Fibroblast of gingiva (primary cell): ENCODE measurements around the gene LDLRAP1.
A peak's percentile ranks its signal among the peaks of the same experiment; 100 is the strongest.

ENCODE experiments used
- DNase-seq: peaks from one replicate; pipeline ENCODE4 v3.0.0-alpha.2; 2011; ENCODE audit warnings: low read depth

LDLRAP1 gene

DNA sequence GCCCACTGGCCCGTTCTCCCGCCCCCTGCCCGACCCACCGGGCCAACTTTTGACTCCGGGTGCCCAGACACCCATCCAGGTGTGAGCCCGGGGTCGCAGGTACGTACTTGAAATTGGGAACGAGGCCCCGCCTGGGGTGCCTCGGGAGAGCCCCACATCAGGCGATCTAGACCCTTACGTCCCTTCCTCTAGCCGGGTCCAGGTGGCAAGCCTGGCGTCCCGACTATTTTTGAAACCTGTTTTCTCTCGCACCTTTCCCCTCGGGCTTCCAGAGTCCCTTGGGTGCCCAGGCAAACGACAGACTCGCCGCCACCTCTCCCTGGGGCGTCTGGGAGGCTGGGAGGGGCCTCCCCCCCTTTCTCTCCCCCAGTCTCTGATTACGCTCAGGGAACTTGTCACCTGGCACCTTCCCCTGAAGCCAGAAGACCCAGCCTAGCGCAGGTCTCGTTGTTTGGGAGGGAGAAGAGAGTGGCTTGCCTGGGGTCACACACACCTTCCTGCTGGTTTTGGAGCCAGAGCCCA is 898 bp downstream of the LDLRAP1 start:
- no peak for DNase-seq

DNA sequence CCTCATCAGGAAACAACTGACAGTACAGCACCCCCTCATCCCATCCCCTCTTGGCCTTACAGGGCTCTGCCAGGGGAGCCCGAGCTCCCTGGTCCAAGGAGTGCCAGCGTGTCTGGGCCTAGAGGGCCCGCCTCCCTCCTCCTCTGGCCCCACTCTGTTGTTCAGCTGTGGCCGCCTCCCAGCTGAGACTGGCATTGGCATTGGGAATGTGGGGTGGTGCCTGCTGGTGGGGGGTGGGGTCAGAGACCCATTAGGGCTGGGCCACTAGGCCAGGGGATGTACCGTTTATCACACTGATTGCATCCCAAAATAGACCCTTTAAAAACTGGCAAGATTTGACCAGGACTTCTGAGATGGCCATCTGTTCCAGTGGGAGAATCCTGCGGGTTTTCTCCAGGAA is 1.4 kb downstream of the LDLRAP1 start:
- peak; percentile 59 for DNase-seq

DNA sequence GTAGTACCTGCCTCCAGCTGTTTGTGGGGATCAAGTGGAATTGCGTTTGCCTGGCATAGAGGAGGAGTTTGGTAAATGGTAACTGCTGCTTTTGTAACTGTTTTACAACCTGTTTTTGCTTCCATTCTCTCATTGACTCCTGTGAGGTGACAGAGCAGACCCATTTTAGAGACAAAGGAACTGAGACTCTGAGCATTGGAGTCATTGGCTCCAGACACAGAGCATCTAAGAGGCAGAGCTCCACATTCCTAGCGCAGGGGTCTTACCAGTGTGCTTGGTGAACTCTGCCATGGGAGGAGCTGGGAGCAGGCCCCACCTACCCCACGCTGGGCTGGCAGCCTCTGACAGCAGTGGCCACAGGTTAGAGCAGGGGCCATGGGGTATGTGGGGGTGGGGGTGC is 2.4 kb downstream of the LDLRAP1 start:
- no peak for DNase-seq

DNA sequence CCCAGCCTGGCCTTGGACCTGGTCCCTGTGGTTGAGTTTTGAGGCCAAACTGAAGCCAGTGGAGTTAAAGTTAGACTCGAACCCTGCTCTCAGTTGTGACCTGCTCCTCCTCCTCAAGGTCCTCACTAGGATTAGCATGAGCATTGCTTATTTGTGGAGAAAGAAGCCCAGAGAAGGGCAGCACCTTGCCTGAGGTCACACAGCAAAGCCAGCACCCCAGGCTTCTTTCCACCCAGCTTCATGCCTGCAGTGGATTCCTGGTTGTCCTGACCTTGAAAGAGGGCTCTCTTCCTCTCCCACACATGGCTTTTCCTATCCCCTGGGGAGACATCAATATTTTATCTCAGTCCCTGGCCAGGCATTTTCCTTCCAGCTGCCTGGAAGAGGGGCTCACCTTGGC is 2.8 kb downstream of the LDLRAP1 start:
- no peak for DNase-seq

DNA sequence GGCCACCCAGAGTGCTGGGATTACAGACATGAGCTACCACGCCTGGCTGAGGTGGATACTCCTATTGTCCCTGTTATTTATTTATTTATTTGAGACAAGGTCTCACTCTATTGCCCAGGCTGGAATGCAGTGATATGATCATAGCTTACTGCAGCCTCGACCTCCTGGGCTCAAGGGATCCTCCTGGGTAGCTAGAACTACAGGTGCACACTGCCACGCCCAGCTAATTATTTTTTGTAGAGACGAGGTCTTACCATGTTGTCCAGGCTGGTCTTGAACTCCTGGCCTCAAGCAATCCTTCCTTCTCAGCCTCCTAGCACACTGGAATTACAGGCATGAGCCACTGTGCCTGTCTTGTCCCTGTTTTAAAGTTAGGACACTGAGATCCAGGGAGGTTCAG is 5.2 kb downstream of the LDLRAP1 start:
- no peak for DNase-seq

DNA sequence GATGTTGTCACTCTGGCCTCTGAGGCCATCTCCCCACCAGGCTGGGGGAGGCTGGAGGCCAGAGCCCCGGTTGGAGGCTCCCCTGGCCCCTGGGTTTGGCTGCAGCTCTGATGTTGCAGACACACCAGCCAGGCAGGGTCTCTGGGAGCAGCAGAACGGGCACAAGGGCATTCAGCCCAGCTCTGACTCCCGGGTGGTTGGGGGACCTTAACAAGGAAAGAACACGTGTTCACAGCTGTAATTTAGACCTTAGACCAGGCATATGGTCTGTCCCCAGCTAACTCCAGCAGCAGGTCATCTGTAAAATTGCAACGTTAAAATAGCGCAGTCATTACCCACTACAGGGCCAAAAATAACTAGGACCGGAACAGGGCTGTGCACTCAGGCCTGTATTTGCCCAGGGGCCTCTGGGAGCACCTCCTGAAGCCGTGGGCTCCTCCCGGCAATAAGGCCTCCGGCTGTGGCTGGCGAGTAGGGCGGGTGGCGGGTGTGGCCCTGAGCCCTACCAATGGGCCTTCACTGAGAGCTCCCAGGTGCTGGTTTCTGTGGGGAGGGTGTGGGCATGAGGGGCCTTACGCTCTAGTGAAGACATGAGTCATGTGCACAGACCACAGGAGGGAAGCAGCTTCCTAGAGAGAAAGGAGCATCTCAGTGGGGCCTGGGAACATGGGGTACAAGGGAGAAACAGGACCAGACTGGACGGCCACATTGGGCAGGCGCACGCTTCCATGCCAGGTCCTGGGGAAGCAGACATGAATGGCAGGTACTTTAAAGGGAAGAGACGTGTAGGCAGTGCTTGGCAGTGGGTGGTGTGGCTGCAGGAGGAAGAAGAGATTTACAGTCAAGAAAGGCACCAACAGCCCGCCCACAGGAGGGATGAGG is 6.1 kb downstream of the LDLRAP1 start:
- DNase-seq = no peak

DNA sequence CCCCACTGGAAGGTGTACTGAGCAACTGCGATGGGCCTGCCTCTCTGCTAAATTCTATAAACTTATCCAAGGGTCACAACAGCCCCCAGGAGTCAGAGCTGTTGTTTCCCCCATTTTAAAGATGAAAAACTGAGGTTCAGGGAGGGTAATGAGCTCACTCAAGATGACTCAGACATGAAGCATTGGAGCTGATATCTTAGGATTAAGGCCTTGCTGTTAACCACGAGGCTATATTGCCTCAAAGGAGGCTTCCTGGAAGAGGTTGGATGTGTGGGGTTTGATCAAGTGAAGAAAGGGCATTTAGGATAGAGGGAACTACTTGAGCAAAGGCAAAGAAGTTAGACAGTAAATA is 6.7 kb downstream of the LDLRAP1 start:
- DNase-seq = no peak

DNA sequence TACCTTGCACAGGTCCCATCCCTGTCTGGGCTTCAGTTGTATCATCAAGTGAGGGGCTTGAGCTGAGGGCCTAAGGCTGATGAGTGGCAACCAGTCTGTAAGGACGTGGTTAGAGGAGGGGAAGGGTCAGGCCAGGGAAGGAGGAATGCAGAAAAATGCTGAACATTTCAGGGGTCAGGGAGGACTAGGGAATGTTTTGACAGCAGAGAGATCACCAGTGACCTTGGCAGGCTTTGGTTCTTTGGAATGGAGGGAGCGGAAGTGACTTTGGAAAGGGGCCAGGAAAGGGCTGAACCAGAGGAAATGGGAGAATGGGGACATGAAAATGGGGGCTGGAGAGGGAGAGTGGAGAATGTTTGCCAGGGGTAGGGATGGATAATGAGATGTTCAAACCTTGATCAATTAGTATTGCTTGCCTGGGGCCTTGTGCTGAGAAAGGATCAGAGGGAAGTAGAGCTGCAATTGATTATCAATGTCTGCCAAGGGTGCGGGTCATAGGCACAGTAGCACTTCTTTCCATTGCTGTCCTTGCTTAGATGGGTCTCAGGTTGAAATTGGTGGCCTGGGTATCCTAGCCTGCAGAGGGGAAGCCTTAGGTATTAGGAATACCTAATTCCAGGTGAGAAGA is 7.4 kb downstream of the LDLRAP1 start:
- DNase-seq = peak; percentile 30

DNA sequence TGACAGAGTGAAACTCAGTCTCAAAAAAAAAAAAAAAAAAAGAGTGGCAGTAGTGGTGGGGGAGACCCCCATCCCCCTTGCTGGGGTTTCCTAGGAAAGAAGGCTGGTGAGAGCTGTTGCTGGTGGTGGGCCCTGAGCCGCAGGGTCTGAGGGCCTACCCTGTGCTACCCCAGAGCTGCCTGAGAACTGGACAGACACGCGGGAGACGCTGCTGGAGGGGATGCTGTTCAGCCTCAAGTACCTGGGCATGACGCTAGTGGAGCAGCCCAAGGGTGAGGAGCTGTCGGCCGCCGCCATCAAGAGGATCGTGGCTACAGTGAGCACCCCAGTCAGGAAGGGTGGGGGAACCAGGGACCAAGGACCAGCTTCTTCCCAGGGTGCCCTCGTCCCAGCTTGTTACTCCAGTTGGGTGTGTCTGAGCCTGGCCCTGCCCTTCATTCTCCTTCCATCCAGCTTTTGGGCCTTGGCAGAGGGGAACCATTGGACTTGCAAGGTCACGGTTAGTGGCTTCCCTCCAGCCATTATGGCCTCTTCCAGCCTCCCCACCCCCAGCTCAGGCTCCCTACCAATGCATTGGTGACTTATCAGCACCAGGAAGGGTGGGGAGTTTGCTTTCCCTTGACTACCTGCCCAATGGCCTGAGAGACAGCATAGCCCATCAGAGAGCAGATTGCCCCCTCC is 10.5 kb downstream of the LDLRAP1 start:
- DNase-seq = no peak

DNA sequence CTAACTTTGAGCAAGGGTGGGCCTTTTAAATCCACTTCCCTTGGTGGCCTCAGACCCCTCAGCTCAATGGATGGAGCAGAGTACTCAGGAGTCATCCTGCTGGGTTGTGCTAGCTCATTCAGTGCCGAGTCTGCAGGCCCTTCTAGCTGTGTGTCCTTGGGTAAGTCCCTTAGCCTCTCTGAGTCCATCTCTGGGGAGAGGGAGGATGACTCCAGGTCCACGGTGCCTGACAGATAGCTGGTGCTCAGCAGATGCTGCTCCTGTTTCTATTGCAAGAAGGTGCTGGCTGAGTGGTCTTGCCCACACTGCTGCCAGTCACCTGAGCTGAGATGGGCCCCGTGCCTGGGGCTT is 11.0 kb downstream of the LDLRAP1 start:
- no peak for DNase-seq

DNA sequence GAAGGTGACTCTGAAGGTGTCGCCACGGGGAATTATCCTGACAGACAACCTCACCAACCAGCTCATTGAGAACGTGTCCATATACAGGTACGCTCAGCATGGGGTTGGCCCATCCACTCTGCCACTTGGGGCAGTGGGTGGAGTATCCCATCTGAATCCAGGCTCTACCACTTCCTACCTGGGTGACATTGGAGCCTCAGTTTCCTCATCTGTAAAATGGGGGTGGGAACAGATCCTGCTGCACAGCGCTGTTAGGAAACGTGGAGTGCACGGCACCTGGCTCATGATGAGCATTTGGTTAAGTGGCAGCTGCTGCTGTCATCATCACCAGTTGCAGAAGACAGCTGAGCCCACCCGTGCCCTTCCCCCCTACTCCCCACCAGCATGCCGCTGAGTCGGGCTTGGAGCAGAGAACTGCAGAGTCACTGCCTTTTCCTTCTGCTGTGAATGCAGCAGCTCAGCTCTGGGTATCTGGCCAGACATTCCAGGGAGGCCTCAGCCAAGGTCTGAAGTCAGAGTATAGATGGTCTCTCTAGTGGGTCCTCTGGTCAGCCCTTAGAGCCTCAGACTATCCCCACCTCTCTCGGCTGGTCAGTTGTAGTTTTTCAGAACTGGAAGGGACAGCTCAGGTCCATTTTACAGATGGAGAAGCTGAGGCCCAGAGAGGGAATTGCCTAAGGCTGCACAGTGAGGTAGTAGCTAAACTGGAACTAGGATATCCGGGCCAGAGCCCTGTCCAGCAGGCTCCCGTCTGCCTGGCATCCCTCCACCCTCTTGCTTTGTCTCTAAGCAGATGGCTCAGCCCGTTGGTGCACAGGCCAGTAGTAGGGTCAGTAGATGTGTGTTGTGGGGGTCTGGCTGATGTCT is 11.7 kb downstream of the LDLRAP1 start:
- DNase-seq = no peak

DNA sequence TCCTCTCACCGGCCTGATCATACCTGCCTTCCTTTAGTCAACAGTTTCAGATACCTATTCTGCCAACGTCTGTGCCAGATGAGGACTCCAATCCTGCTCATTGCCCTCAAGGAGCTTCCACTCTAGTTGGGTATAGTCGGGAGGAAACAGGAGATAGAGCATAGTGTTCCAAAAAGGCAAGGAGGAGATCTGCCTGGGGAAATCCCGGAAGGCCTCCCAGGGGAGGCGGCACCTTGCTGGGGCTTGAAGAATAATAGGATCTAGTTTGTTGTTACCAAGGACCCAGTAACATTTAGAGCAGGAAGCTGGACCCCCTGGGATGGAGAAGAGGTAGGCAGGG is 12.3 kb downstream of the LDLRAP1 start:
- no peak for DNase-seq

DNA sequence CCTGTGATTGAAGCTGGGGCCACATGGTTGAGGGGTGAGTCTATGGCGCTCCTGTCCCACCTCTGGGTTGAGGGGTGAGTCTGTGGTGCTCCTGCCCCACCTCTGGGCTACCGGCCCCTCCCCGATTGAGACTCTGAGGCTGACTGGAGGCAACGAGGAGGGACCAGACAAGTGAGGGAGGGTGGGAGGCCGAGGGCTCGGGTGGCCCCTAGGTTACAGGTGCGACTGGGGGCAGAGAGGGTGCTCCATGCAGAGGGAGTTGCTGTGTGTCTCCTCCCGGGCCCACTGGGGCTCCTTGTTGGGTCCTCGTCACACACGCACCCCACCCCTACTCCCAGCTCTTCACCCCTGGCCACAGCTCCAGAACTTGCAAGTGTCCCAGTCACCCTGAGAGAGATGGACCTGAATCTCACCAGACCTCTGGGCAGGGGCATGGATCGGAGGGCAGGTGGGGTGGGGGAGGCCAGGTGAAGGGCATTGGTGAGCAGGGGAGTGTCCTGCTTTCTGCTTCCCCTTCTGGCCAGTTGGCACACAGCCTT is 12.8 kb downstream of the LDLRAP1 start:
- DNase-seq = no peak

DNA sequence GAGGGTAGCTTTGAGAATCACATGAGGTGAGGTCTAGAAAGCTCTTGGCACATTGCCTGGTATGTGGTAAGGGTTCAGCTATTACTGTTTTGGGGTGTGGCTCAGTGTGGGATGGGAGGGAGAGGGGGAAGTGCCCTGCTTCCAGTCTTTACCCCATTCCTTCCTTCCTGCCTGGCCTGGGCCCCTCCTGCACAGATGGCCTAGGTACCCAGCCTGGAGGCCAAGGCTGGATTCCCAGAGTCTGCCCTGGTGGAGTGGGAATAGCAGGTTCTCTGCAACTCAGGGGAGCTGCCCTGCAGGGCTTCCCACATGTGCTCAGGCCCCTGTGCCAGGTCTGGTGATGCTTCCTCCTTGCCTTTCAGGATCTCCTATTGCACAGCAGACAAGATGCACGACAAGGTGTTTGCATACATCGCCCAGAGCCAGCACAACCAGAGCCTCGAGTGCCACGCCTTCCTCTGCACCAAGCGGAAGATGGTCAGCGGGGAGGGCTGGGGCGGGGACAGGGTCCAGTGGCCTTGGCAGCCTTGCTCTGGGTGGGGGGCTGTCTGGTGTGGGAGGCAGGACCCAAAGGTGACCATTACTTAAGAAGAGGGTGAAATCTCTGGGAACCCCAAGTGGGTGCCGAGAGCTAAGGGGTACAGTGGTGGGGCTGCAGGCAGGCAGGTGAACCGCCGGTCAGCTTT is 13.5 kb downstream of the LDLRAP1 start:
- DNase-seq = no peak

DNA sequence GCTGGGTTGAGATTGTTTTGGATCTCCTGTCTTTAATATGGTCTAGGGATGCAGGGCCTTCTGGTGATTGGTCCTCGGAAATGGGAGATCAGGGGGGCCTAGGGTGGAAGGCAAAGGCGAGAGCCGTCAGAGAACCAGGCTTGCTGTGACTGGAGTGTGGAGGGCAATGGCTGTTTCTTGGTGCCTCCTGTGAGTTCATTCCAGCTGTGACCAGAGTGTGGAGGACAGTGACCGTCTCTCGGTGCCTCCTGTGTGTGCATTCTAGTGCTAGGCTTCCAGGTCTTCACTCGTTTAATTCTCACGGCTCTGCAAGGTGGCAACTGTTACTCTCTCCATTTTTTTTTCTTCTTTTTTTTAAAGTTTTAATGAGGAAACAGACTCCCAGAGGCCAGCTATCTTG is 14.1 kb downstream of the LDLRAP1 start:
- no peak for DNase-seq

DNA sequence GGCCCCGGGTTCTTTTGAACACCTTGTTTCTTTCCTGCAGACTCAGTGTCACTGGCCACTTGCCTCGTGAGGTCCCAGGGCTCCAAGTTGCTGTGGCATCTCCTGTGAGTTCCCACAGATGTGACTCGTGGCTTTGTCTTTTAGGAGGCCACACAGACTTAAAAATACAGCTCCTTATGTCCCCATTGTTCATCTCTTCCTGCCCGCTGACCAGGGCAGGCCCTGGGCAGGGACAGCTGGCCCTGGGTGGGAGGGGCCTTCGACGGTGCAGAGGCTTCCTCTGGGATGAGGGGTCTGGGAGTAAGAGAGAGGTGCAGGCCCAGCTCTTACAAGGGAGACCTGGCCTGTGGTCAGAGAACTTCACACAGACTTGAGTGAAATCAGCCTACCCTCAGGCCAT is 15.6 kb downstream of the LDLRAP1 start:
- no peak for DNase-seq

DNA sequence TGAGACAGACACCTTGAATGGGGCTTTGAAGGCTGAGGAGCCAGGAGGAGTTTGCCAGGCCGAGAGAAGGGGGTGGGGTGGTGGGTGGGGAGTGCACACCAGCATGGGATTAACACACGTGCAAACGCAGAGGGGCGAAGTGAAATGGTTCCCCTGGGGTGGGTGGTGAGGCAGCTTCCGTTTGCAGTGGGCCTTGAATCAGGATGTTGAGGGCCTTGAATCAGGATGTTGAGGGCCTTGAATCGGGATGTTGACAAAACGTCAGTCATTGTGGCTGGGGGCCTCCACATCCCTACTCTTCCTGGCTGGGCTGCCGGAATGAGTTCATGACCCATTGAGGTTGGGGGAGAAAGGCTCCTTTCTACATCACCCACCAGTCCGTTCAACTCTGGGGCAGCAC is 16.6 kb downstream of the LDLRAP1 start:
- DNase-seq = no peak

DNA sequence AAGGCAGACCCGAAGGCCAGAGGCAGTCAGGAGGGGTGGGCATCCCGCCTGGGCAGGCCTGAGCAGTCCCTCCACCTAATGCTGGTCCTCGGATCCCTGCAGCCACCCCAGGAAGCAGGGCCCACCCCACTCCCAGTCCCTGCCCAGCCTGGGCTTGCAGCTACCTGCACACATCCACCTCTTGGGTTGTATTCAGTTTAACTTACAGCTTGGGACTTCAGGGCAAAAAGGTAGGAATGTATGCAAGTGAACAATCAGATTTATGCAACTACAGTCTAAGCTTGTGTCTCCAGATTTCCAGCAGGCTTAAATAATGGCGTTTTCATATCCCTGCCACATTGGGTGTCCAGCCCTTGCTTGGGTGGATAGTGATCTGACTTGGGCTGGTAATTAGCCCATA is 17.4 kb downstream of the LDLRAP1 start:
- DNase-seq = no peak

DNA sequence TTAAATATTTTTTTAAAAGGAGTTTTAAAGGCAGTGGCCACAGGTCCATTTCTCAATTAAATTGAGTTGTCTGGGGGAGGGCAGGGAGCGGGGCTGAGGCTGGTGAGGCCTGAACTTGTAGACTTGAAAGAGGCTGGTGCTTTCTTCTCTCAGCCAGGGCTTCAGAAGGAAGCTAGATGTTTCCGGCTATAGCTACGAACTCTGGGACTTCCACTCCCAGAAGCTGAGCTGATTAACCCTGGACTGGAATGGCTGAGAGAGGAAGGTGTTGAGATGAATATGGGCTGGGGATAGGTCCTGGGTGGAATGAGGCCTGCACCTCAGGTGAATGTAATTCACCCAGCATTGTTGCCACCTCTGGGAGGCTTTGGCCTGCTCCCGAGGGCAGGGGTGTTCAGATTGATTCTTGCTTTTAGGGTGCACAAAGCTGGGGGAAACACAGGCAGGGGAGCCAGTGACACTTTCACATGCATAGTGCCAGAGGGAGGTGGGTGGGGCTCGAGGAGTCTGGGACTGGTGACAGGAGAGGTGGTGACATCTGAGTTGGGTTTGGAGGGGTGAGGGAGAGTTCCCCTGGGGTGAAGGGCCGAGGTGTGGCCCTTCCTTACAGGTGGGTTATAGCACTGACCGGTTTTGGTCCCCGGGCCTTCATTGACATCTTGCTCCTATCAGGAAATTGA is 18.2 kb downstream of the LDLRAP1 start:
- no peak for DNase-seq

DNA sequence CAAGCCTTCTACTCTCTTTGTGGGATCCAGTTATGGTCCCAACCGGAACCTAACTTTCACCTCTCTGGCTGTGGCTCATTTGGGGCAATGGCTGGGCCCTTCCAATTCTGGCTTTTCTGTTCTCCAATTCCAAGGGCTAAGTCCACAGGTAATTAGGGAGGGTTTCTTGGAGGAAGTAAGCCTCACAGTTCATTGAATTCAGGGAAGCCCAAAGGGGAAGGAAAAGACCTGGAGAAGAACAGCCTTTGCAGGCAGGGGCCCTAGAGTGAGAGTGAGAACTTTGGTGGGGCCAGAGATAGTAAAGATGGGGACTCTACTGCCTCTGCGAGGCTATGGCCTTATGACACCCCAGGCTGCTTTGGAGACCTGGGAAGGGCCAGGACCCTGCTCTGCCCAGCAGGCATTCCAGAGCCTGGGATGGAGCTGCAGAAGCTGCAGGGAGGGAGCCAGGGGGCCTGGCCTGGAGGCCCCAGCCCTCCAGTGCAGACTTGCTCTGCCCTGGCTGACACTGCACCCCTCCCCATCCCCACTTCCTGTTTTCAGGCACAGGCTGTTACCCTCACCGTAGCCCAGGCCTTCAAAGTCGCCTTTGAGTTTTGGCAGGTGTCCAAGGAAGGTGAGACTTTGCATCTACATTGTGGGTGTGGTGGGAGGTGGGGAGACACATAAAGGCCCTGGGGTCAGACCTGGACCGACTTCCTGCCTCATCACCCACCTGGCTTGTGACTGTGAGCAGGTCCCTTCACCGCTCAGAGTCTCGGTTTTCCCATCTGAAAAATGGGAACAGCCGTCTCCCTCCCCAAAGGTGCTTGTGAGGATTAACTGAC is 18.9 kb downstream of the LDLRAP1 start:
- no peak for DNase-seq
